22Rv1 (cell line): ENCODE measurements around the gene DERL3.
A peak's percentile ranks its signal among the peaks of the same experiment; 100 is the strongest.

Source experiments
- ZFX ChIP-seq: fragments of 450-650 bp; IDR thresholded peaks from 2 replicates; pipeline ENCODE4 v1.6.1; 2017; ENCODE audit warnings: antibody characterized with exemption, borderline replicate concordance
- TF ChIP-seq, protein P1 (sequence below): fragments of 450-650 bp; IDR thresholded peaks from 2 replicates; pipeline ENCODE4 v1.5.1; 2017; ENCODE audit warnings: mild to moderate bottlenecking

DNA sequence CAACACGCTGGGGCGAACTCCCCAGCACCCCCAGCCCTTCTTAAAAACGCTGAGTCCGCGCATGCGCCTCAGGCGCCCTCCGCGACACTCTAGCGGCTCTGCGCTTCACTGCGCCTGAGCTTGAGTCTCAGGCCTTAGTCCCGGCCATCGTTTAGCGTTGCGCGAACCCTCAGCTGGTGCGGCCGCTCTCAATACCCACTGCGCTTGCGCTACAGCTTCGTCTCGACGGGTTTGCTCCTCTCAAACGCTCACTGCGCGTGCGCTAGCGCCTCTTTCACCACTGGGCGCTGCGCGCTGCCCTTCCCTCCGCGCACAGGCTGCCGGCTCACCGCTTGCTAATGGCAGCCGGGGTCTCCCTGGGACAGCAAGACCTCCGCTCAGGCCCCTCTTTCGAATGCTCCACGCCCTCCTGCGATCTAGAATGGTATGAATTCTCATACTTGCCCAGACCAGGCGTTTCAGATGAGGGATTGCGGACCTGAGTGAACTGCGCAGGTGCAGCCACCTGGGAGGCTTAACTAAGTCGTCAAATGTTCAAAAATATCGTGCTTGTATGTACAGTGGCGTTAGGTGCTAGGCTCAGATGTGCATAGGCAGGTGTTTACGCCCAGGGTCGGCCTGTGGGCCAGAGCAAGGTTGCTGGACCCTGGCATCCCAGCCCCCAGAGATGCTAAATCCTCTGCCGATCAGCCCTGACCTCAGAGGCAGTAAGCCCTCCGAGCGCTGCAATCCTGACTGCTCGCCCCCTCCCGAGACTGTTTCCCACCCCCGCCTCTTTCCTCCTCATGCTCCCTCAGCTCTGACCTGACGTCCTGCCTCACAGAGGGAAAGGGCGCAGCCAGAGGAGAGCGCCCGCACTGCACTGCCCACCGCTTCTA is 19.0 kb upstream of the DERL3 start, which contains the start of gene SLC2A11:
- TF ChIP-seq, protein P1, sequence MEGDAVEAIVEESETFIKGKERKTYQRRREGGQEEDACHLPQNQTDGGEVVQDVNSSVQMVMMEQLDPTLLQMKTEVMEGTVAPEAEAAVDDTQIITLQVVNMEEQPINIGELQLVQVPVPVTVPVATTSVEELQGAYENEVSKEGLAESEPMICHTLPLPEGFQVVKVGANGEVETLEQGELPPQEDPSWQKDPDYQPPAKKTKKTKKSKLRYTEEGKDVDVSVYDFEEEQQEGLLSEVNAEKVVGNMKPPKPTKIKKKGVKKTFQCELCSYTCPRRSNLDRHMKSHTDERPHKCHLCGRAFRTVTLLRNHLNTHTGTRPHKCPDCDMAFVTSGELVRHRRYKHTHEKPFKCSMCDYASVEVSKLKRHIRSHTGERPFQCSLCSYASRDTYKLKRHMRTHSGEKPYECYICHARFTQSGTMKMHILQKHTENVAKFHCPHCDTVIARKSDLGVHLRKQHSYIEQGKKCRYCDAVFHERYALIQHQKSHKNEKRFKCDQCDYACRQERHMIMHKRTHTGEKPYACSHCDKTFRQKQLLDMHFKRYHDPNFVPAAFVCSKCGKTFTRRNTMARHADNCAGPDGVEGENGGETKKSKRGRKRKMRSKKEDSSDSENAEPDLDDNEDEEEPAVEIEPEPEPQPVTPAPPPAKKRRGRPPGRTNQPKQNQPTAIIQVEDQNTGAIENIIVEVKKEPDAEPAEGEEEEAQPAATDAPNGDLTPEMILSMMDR, result 0 out of 2 replicates have a peak, but pooled peaks have one; percentile 14
- no peak for TF ChIP-seq ZFX
